Measurements from ENCODE around the gene TRPV3. TPM values are rescaled to one million over a fixed set of nuclear protein-coding genes. Genes with fewer than 3 reads are reported as not detected.
A peak's percentile ranks its signal among the peaks of the same experiment; 100 is the strongest.

Gene TRPV3
- total and polyA plus RNA-seq, 2 of the 13 experiments (the other 11 are each of a cell fraction or from before 2014, with no cell fraction given): 0.90 to 1.0 TPM

DNA sequence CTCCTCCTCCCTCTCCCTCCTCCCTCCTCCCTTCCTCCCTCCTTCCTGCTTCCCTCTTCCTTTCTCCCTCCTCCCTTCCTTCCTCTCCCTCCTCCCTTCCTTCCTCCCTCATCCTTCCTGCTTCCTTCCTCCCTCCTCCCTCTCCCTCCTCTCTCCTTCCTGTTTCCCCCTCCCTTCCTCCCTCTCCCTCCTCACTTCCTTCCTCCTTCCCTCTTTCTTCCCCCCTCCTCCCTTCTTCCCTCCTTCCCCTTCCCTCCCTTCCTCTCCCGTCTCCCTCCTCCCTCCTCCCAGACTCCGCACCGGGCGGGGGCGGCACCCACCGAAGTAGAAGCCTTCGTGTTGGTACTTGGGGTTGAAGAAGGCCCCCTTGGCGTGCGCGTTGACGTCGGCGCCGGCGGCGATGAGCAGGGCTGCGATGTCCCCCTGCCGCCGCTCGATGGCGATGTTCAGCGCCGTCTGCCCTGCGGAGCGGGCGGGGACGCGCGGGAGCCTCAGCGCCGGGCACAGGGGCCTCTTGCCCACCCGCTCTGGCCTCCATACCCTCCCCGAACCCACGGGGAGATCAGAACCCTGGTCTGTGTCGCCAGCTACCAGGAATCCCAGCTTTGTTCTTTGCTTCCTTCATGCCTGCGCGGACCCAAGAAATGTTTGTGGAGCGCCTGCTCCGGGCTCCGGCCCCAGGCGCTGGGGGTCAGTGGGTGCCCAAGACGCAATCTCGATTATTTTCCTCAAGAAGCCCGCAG is 22.2 kb downstream of the TRPV3 start (continued):
- TF ChIP-seq, protein P1, sequence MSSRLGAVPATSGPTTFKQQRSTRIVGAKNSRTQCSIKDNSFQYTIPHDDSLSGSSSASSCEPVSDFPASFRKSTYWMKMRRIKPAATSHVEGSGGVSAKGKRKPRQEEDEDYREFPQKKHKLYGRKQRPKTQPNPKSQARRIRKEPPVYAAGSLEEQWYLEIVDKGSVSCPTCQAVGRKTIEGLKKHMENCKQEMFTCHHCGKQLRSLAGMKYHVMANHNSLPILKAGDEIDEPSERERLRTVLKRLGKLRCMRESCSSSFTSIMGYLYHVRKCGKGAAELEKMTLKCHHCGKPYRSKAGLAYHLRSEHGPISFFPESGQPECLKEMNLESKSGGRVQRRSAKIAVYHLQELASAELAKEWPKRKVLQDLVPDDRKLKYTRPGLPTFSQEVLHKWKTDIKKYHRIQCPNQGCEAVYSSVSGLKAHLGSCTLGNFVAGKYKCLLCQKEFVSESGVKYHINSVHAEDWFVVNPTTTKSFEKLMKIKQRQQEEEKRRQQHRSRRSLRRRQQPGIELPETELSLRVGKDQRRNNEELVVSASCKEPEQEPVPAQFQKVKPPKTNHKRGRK (CRISPR knock-in tag; IDR thresholded peaks at IDR 0.05): peak; percentile 51; the same call in 1 of the 2 replicates
- 0 out of 2 replicates have a peak, but pooled peaks have one; percentile 42 for TF ChIP-seq ZBTB7B (CRISPR knock-in tag; IDR thresholded peaks at IDR 0.05)
- TF ChIP-seq, protein P2, sequence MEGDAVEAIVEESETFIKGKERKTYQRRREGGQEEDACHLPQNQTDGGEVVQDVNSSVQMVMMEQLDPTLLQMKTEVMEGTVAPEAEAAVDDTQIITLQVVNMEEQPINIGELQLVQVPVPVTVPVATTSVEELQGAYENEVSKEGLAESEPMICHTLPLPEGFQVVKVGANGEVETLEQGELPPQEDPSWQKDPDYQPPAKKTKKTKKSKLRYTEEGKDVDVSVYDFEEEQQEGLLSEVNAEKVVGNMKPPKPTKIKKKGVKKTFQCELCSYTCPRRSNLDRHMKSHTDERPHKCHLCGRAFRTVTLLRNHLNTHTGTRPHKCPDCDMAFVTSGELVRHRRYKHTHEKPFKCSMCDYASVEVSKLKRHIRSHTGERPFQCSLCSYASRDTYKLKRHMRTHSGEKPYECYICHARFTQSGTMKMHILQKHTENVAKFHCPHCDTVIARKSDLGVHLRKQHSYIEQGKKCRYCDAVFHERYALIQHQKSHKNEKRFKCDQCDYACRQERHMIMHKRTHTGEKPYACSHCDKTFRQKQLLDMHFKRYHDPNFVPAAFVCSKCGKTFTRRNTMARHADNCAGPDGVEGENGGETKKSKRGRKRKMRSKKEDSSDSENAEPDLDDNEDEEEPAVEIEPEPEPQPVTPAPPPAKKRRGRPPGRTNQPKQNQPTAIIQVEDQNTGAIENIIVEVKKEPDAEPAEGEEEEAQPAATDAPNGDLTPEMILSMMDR (CRISPR knock-in tag; IDR thresholded peaks at IDR 0.05): peak; percentile 81
- TF ChIP-seq, protein P3, sequence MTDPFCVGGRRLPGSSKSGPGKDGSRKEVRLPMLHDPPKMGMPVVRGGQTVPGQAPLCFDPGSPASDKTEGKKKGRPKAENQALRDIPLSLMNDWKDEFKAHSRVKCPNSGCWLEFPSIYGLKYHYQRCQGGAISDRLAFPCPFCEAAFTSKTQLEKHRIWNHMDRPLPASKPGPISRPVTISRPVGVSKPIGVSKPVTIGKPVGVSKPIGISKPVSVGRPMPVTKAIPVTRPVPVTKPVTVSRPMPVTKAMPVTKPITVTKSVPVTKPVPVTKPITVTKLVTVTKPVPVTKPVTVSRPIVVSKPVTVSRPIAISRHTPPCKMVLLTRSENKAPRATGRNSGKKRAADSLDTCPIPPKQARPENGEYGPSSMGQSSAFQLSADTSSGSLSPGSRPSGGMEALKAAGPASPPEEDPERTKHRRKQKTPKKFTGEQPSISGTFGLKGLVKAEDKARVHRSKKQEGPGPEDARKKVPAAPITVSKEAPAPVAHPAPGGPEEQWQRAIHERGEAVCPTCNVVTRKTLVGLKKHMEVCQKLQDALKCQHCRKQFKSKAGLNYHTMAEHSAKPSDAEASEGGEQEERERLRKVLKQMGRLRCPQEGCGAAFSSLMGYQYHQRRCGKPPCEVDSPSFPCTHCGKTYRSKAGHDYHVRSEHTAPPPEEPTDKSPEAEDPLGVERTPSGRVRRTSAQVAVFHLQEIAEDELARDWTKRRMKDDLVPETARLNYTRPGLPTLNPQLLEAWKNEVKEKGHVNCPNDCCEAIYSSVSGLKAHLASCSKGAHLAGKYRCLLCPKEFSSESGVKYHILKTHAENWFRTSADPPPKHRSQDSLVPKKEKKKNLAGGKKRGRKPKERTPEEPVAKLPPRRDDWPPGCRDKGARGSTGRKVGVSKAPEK (CRISPR knock-in tag; IDR thresholded peaks at IDR 0.05; ENCODE audit: borderline replicate concordance): peak; percentile 43; the same call in 1 of the 2 replicates
- no peak for TF ChIP-seq MAZ (IDR thresholded peaks at IDR 0.05; ENCODE audit: borderline replicate concordance, low read depth, low read length)
- peak; percentile 30; the same call in 1 of the 2 replicates for TF ChIP-seq MAZ (CRISPR knock-in tag; IDR thresholded peaks at IDR 0.05; ENCODE audit: low read depth)
- TF ChIP-seq ZNF629 (CRISPR knock-in tag; conservative IDR thresholded peaks at IDR 0.05): 0 out of 2 replicates have a peak, but pooled peaks have one; percentile 8
- no peak for TF ChIP-seq ZNF674 (CRISPR knock-in tag; IDR thresholded peaks at IDR 0.05; ENCODE audit: low read depth)
- TF ChIP-seq HNRNPK (IDR thresholded peaks at IDR 0.05; ENCODE audit: low read depth, low read length, poor library complexity, severe bottlenecking): peak; percentile 89
- TF ChIP-seq MTF2 (CRISPR knock-in tag; IDR thresholded peaks at IDR 0.05; ENCODE audit: borderline replicate concordance): no peak
- TF ChIP-seq ZBTB14 (CRISPR knock-in tag; IDR thresholded peaks at IDR 0.05): peak; percentile 72
- TF ChIP-seq RAD21 (CRISPR knock-in tag; IDR thresholded peaks at IDR 0.05): peak; percentile 81
- peak; percentile 19; the same call in 1 of the 2 replicates for TF ChIP-seq ZFX (CRISPR knock-in tag; IDR thresholded peaks at IDR 0.05; ENCODE audit: low read depth)
- no peak for TF ChIP-seq USF2 (IDR thresholded peaks at IDR 0.05; ENCODE audit: low read depth, low read length)
- no peak for TF ChIP-seq USF2 (CRISPR knock-in tag; IDR thresholded peaks at IDR 0.05; ENCODE audit: borderline replicate concordance)
- peak; percentile 64; the same call in 1 of the 2 replicates for TF ChIP-seq HOXA3 (CRISPR knock-in tag; IDR thresholded peaks at IDR 0.05)
- 0 out of 2 replicates have a peak, but pooled peaks have one; percentile 14 for TF ChIP-seq ZNF768 (CRISPR knock-in tag; IDR thresholded peaks at IDR 0.05)
- TF ChIP-seq ZFY (CRISPR knock-in tag; IDR thresholded peaks at IDR 0.05): 0 out of 2 replicates have a peak, but pooled peaks have one; percentile 23
- TF ChIP-seq HNRNPL (IDR thresholded peaks at IDR 0.05; ENCODE audit: low read depth, low read length): 0 out of 2 replicates have a peak, but pooled peaks have one; percentile 33
